Naive thymus-derived CD4-positive, alpha-beta T cell (primary cell): ENCODE results near the gene KRT31. TPM values are rescaled to one million over a fixed set of nuclear protein-coding genes. Genes with fewer than 3 reads are reported as not detected.
"Not testable (repeated sequence)": the region's sequence is repeated elsewhere in the genome, so short reads cannot be mapped to it uniquely, and the experiment has no call there.

Experiments used
- ATAC-seq: fragments of 150-1000 bp; cut with Tn5 transposase; 2 replicates; pipeline ENCODE4 v1.10.0; 2021; ENCODE audit warnings: mild to moderate bottlenecking, moderate library complexity
- CTCF ChIA-PET: fragments of 350-600 bp; sonication (Branson Sonifier 250); formaldehyde crosslinking; loops from one replicate; lab custom pipeline; 2021; ENCODE audit warnings: antibody characterized with exemption; lab: Charles Lee
- POLR2A ChIA-PET: fragments of 350-600 bp; sonication (Branson Sonifier 250); formaldehyde crosslinking; loops from one replicate; lab custom pipeline; 2021; ENCODE audit warnings: antibody characterized with exemption, inconsistent platforms; lab: Charles Lee
- DNase-seq, 9 donors: peaks; one replicate each; pipeline versions ENCODE4 v3.0.0 to v3.0.0-alpha.2; 2020 to 2022; ENCODE audit warnings: mixed read lengths in 1 of 9
- H3K27ac ChIP-seq: one replicate; pipeline ENCODE4 v1.7.0; 2013; ENCODE audit warnings: mild to moderate bottlenecking, low read depth, low read length, moderate library complexity
- H3K27me3 ChIP-seq, 2 donors: one replicate each; pipeline ENCODE4 v1.7.0; 2013; ENCODE audit warnings: low read length in 2 of 2, mild to moderate bottlenecking in 2 of 2, moderate library complexity in 2 of 2; ENCODE audit not compliant: control insufficient read depth in 2 of 2, insufficient read depth in 2 of 2
- H3K36me3 ChIP-seq, 3 experiments: 1 replicate in 2 of 3; 2 replicates in 1 of 3; pipeline ENCODE4 v1.7.0; 2013; ENCODE audit warnings: low read length in 3 of 3, mild to moderate bottlenecking in 3 of 3, moderate library complexity in 1 of 3; ENCODE audit not compliant: insufficient read depth in 3 of 3, control insufficient read depth in 2 of 3
- H3K4me1 ChIP-seq, 2 donors: one replicate each; pipeline ENCODE4 v1.7.0; 2013; ENCODE audit warnings: low read length in 2 of 2, mild to moderate bottlenecking in 2 of 2, moderate library complexity in 1 of 2; ENCODE audit not compliant: control insufficient read depth in 2 of 2, insufficient read depth in 2 of 2
- H3K4me3 ChIP-seq: 2 replicates; pipeline ENCODE4 v1.7.0; 2013; ENCODE audit warnings: mild to moderate bottlenecking, low read length
- H3K9me3 ChIP-seq, 3 experiments: 1 replicate in 2 of 3; 2 replicates in 1 of 3; pipeline ENCODE4 v1.7.0; 2013; ENCODE audit warnings: low read length in 3 of 3; ENCODE audit not compliant: control insufficient read depth in 2 of 3
- H3K27ac Mint-ChIP-seq, 9 donors: one replicate each; pipeline ENCODE4 v1.8.0; 2020 to 2022; ENCODE audit warnings: mixed read lengths in 9 of 9, mild to moderate bottlenecking in 8 of 9, moderate library complexity in 5 of 9, inconsistent platforms in 2 of 9
- H3K27me3 Mint-ChIP-seq, 5 donors: one replicate each; pipeline ENCODE4 v1.8.0; 2021 to 2022; ENCODE audit warnings: mixed read lengths in 5 of 5, mild to moderate bottlenecking in 1 of 5
- H3K36me3 Mint-ChIP-seq, 5 donors: one replicate each; pipeline ENCODE4 v1.8.0; 2020 to 2022; ENCODE audit warnings: mixed read lengths in 5 of 5, mild to moderate bottlenecking in 3 of 5, inconsistent platforms in 1 of 5
- H3K4me1 Mint-ChIP-seq, 7 donors: one replicate each; pipeline ENCODE4 v1.8.0; 2020 to 2022; ENCODE audit warnings: mixed read lengths in 7 of 7, mild to moderate bottlenecking in 3 of 7, inconsistent platforms in 1 of 7
- H3K4me3 Mint-ChIP-seq, 10 donors: one replicate each; pipeline ENCODE4 v1.8.0; 2020 to 2022; ENCODE audit warnings: mild to moderate bottlenecking in 10 of 10, mixed read lengths in 10 of 10, moderate library complexity in 6 of 10, inconsistent platforms in 2 of 10
- H3K9me3 Mint-ChIP-seq, 11 donors: one replicate each; pipeline ENCODE4 v1.8.0; 2020 to 2022; ENCODE audit warnings: mixed read lengths in 11 of 11, mild to moderate bottlenecking in 4 of 11, inconsistent platforms in 1 of 11, moderate library complexity in 1 of 11
- intact Hi-C, 2 donors: fragments of 100-400 bp; cut with micrococcal nuclease; formaldehyde crosslinking; loops; one replicate each; pipeline ENCODE4 v1.15.1; 2023
- polyA plus RNA-seq, 2 donors: library from polyadenylated mRNA; unstranded; fragments of 300-500 nt; fragmentation: Illumina TruSeq; gene quantifications; one replicate each; pipeline ENCODE4 v1.2.3, GENCODE V29; 2021
- total RNA-seq, 6 experiments: library from RNA in 5 of 6; stranded (reverse) in 5 of 6; gene quantifications; 1 replicate in 5 of 6; 2 replicates in 1 of 6; pipeline ENCODE4 v1.2.3 and lab custom pipeline; 2021 to 2026

The KRT31 gene
- total and polyA plus RNA-seq, 7 experiments from 2014 or later, result not detected

DNA sequence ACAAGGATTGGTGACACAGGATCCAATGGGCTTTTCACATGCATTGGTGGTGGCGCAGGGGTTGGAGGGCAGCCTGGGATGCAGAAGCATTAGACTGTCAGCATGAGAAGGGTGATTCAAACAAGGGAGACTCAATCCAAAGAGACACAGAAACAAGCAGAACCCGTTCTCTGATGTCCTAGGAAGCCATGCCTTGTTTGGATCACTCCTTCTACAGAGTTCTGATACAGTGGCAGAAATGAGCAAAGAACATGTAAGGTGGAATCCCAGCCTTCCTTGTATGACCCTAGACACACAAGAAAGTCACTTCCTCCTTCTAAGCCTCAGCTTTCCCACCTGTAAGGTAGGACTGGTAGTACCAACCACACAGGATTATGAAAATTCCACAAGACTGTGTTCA is 33.5 kb downstream of the KRT31 start:
- Histone ChIP-seq H3K27ac (no peak overlapping the region), H3K4me1 (peaks cover 0 to 3% of the 10 kb centered on the region in 2 donors), H3K27me3 (no peaks in the 10 kb centered on the region), H3K9me3 (no peaks in the 10 kb centered on the region), H3K36me3 (no peaks in the 10 kb centered on the region), H3K4me3 (no peak overlapping the region)
- intact Hi-C loops, result no loop called here
- no peaks in the 10 kb centered on the region for H3K36me3 Mint-ChIP-seq
- H3K27ac Mint-ChIP-seq, result peak overlapping the region in 2 of 9 donors; percentile 18 to 46
- no peak overlapping the region for H3K4me3 Mint-ChIP-seq
- H3K9me3 Mint-ChIP-seq, result peaks cover 0 to 2% (median 0%) of the 10 kb centered on the region in 11 donors
- peaks cover 0 to 11% (median 1%) of the 10 kb centered on the region in 7 donors for H3K4me1 Mint-ChIP-seq
- DNase-seq (no peak), ATAC-seq (no peak)
- H3K27me3 Mint-ChIP-seq, result peaks cover 0 to 12% (median 0%) of the 10 kb centered on the region in 5 donors
- ChIA-PET POLR2A (no interaction called here), CTCF (no interaction called here)

DNA sequence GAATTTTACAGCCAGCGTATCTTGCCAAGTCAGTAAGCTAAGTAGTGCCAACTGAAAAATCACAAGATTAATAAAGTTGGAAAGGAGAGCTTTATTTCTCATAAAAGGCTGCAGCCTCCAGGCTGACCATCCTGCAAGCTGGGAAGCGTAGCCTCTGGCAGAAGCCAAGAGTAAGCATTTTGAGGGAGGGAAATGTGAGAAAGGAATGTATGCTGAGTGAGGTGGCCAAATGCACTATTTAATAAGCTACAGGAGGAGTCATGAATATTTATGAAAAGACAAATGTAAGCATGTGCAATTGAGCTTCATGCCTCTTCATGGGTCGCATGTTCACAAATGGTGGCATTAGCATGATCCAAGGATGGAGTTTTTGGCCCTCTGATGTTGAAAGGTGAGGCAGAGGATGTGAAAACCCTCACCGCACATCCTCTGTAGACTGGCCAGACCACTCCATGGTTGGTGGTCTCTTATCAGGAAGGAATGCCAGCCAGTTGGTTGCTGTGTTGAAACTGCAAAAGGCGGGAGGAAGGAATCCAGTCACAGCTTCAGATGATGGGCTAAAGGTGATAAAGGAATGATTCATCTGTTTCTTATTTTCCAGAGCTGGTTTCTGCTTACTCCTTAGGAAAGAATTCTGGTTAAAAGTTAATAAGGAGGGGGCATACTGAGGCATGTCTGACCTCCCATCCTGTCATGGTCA is 37.0 kb downstream of the KRT31 start:
- Mint-ChIP-seq H3K27me3 (peaks cover 0 to 19% (median 0%) of the 10 kb centered on the region in 5 donors), H3K9me3 (peaks cover 0 to 8% (median 2%) of the 10 kb centered on the region in 11 donors), H3K4me1 (peaks cover 0 to 11% (median 1%) of the 10 kb centered on the region in 7 donors), H3K27ac (no peak overlapping the region), H3K36me3 (peaks cover 0 to 7% (median 0%) of the 10 kb centered on the region in 5 donors), H3K4me3 (no peak overlapping the region)
- Histone ChIP-seq H3K36me3 (no peaks in the 10 kb centered on the region), H3K27me3 (no peaks in the 10 kb centered on the region), H3K27ac (no peak overlapping the region), H3K9me3 (no peaks in the 10 kb centered on the region), H3K4me3 (no peak overlapping the region), H3K4me1 (peaks cover 0 to 3% of the 10 kb centered on the region in 2 donors)
- CTCF ChIA-PET, result interaction anchor here (1.3 kb wide), 1 partner anchor 21 kb away, joined by 3 read pairs; no protein-coding TSS in a partner anchor
- no peak for DNase-seq
- POLR2A ChIA-PET, result interaction anchor here (1.3 kb wide), 1 partner anchor 10 kb away, joined by 3 read pairs; no protein-coding TSS in a partner anchor
- intact Hi-C loops, result no loop called here
- no peak for ATAC-seq

DNA sequence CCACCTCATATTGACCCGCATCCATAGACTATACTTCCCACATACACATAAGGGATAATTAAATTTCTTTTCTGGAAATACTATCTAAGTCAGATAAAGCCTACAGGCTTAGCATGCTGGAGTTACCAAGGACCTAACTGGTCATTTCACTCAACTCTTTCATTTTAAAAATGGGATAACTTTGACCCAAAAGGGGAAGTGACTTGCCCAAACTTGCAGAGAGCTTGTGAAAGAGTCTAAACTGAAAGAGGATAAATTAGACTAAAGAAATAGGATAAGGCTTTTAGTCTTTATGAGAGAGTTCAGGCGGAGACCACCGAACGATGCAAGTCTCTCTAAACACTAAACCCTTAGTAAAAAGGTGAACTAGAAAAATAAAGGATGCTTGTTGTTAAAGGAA is 42.9 kb downstream of the KRT31 start:
- intact Hi-C loops, result no loop called here
- Mint-ChIP-seq H3K4me3 (no peak overlapping the region), H3K9me3 (peaks cover 0 to 8% (median 5%) of the 10 kb centered on the region in 11 donors), H3K27me3 (peaks cover 0 to 39% (median 0%) of the 10 kb centered on the region in 5 donors), H3K27ac (no peak overlapping the region), H3K36me3 (peaks cover 0 to 7% (median 0%) of the 10 kb centered on the region in 5 donors), H3K4me1 (peaks cover 4 to 16% (median 15%) of the 10 kb centered on the region in 7 donors)
- ChIA-PET CTCF (no interaction called here), POLR2A (interaction anchor here (0.6 to 1.4 kb wide), 2 partner anchors 12 to 13 kb away, joined by 3 to 5 read pairs; no protein-coding TSS in a partner anchor)
- DNase-seq (no peak), ATAC-seq (no peak)
- Histone ChIP-seq H3K4me3 (no peak overlapping the region), H3K27me3 (no peaks in the 10 kb centered on the region), H3K27ac (no peak overlapping the region), H3K36me3 (no peaks in the 10 kb centered on the region), H3K4me1 (peaks cover 0 to 10% of the 10 kb centered on the region in 2 donors), H3K9me3 (no peaks in the 10 kb centered on the region)

DNA sequence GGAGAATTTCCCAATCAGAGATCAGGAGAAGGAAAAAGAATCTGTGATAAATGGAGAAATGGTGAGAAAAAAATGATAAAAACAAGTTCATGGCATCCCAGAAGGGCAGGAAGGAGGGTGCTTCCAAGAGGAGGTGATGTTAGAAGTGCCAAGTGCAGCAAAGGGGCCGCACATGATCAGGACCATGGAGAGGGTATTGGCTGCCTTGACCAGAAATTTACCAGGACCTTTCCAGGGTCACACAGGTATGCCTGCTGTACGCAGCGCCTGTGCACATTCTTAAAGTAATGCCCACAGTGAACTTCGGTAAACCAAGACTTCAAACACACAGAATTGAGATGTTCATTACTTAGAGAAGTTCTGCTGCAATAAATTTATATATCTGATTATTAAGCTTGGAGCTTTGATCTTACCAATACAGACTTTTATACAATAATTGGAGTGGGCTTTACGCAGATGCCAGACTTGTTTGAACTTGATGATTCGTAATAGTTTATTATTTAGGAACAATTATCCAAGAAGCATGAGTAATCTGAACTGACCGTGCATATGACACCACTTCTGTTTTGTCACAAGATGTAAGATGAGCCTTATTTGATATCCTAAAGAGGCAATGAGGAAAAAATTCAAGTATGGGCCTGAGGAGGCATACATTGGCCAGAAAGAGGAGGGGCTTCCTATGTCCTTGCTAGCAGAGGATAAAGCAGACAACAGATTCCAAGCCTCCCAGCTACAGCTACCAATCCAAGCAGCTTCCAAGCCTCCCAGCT is 44.6 kb downstream of the KRT31 start:
- H3K27ac ChIP-seq, result no peak overlapping the region
- no peaks in the 10 kb centered on the region for H3K36me3 ChIP-seq
- peaks cover 0 to 10% of the 10 kb centered on the region in 2 donors for H3K4me1 ChIP-seq
- H3K36me3 Mint-ChIP-seq, result peaks cover 0 to 7% (median 0%) of the 10 kb centered on the region in 5 donors
- no peaks in the 10 kb centered on the region for H3K9me3 ChIP-seq
- H3K4me3 Mint-ChIP-seq, result no peak overlapping the region
- H3K27me3 ChIP-seq, result no peaks in the 10 kb centered on the region
- CTCF ChIA-PET, result interaction anchor here (1.4 kb wide), 1 partner anchor 12 kb away, joined by 3 read pairs; no protein-coding TSS in a partner anchor
- H3K27ac Mint-ChIP-seq, result peak overlapping the region in 2 of 9 donors; percentile 4 to 13
- DNase-seq (no peak), ATAC-seq (no peak)
- H3K27me3 Mint-ChIP-seq, result peaks cover 0 to 38% (median 0%) of the 10 kb centered on the region in 5 donors
- POLR2A ChIA-PET, result interaction anchor here (1.2 kb wide), 2 partner anchors 11 to 15 kb away, joined by 3 read pairs; no protein-coding TSS in a partner anchor
- intact Hi-C loops, result no loop called here
- H3K9me3 Mint-ChIP-seq, result peaks cover 0 to 8% (median 5%) of the 10 kb centered on the region in 11 donors
- H3K4me1 Mint-ChIP-seq, result peaks cover 4 to 27% (median 16%) of the 10 kb centered on the region in 7 donors
- H3K4me3 ChIP-seq, result no peak overlapping the region

DNA sequence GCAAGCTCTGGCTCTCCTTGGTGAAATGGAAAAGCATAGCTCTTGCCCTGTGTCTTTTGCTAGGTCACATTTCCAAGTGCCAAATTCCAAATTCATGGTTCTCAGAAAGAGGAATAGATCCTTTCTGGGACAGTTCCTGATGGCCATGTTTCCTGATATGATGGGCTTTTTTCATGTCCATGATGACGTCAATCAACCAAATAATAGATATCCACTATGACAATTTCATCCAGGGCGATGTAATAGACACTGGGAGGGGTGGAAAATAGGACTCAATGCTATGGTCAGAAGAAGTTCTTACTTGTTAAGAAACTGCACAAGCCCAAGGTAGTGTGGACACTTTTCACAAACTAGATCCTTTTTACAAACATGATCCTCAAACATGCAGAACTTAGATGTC is 46.2 kb downstream of the KRT31 start:
- DNase-seq (no peak), ATAC-seq (no peak)
- Mint-ChIP-seq H3K9me3 (peaks cover 0 to 8% (median 2%) of the 10 kb centered on the region in 11 donors), H3K27ac (peak overlapping the region in 1 of 9 donors; percentile 16), H3K4me1 (peaks cover 4 to 28% (median 16%) of the 10 kb centered on the region in 7 donors), H3K4me3 (peak overlapping the region in 1 of 10 donors; percentile 9), H3K27me3 (peaks cover 0 to 30% (median 0%) of the 10 kb centered on the region in 5 donors), H3K36me3 (peaks cover 0 to 4% (median 0%) of the 10 kb centered on the region in 5 donors)
- H3K4me1 ChIP-seq, result peaks cover 0 to 10% of the 10 kb centered on the region in 2 donors
- POLR2A ChIA-PET, result interaction anchor here (1.2 to 2.3 kb wide), 2 partner anchors 10 to 14 kb away, joined by 3 to 10 read pairs; no protein-coding TSS in a partner anchor
- no peaks in the 10 kb centered on the region for H3K27me3 ChIP-seq
- no peaks in the 10 kb centered on the region for H3K9me3 ChIP-seq
- CTCF ChIA-PET, result interaction anchor here (0.6 to 1.3 kb wide), 2 partner anchors 29 to 297 kb away, joined by 3 to 6 read pairs; no protein-coding TSS in a partner anchor
- H3K4me3 ChIP-seq, result no peak overlapping the region
- H3K36me3 ChIP-seq, result no peaks in the 10 kb centered on the region
- intact Hi-C loops, result no loop called here
- no peak overlapping the region for H3K27ac ChIP-seq

DNA sequence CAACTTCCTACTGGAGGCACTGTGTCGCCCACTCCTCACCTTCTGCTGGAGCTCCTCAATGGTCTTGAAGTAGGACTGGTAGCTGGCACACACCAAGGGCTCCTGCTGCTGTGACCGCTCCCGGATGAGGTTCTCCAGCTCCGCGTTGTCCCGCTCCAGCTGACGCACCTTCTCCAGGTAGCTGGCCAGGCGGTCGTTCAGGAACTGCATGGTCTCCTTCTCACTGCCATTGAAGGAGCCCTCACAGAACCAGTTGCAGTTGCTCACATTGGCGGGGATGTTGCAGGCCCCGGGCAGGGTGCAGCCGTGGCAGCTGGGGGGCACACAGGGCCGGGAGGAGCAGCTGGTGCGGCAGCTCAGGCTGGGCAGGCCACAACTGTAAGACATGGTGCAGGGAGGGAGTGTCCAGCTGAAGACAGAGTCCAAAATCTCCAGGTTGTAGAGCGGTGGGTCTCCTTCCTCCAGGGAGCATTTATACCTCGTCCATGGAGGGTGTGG is 47.0 kb downstream of the KRT31 start, which contains the start of gene KRT33A:
Gene KRT33A, minus strand, starts transcription at position 448 of the 498 bp plus-strand sequence. Its CDS starts 61 bp downstream, at position 387.
- H3K9me3 Mint-ChIP-seq, H3K27me3 ChIP-seq, DNase-seq, intact Hi-C loops, ATAC-seq, H3K9me3 ChIP-seq, H3K4me3 ChIP-seq, H3K36me3 ChIP-seq, H3K27ac ChIP-seq, H3K36me3 Mint-ChIP-seq: not testable (repeated sequence)
- Mint-ChIP-seq H3K27ac (peak within 1 kb of the TSS in 6 of 9 donors; percentile 13 to 62 (median 24)), H3K4me1 (peaks cover 4 to 29% (median 16%) of the 10 kb centered on the region in 7 donors), H3K4me3 (peak within 1 kb of the TSS in 4 of 10 donors; percentile 9 to 39 (median 18)), H3K27me3 (peaks cover 0 to 31% (median 0%) of the 10 kb centered on the region in 5 donors)
- H3K4me1 ChIP-seq, result peaks cover 0 to 10% of the 10 kb centered on the region in 2 donors
- ChIA-PET CTCF (interaction anchor here (0.6 to 1.3 kb wide), 2 partner anchors 16 to 28 kb away, joined by 3 to 6 read pairs; no protein-coding TSS in a partner anchor), POLR2A (interaction anchor here (2.3 kb wide), 1 partner anchor 9 kb away, joined by 10 read pairs; no protein-coding TSS in a partner anchor)
